SU-DHL-6 (cell line): ENCODE measurements around the gene MATN1.

Source experiments
- EZH2phosphoT487 ChIP-seq: fragments of 200-600 bp; sonication (generic), shearing (Covaris generic); conservative IDR thresholded peaks from 2 replicates; pipeline ENCODE4 v1.6.1; 2018; ENCODE audit warnings: mild to moderate bottlenecking, antibody characterized with exemption, low read length, moderate library complexity, mixed read lengths
- TF ChIP-seq, protein P1 (sequence below): fragments of 200-600 bp; sonication (generic); IDR thresholded peaks from one replicate; pipeline ENCODE4 v1.5.1; 2017; ENCODE audit warnings: antibody characterized with exemption, mild to moderate bottlenecking, low read length, moderate library complexity; ENCODE audit not compliant: insufficient read depth, poor library complexity, severe bottlenecking

DNA sequence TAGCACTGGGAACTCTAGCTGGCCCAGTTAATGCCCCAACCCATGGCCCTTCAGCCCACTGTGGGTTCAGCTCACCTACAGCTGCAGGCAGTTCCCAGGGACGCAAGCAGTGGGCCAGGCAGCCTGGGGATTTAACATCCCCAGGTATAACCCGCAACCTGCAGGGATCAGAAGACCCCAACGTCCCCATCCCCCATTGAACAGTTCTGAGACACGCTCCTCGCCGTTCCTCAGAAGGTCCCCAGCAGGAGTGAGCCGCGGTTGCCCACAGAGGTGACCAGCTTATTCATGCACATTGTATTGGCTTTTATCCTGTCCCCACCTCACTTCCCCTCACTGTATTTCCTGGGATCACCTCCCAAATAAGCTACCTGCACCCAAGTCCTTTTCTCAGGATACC lies 5.0 kb upstream of the MATN1 start:
- TF ChIP-seq, protein P1, sequence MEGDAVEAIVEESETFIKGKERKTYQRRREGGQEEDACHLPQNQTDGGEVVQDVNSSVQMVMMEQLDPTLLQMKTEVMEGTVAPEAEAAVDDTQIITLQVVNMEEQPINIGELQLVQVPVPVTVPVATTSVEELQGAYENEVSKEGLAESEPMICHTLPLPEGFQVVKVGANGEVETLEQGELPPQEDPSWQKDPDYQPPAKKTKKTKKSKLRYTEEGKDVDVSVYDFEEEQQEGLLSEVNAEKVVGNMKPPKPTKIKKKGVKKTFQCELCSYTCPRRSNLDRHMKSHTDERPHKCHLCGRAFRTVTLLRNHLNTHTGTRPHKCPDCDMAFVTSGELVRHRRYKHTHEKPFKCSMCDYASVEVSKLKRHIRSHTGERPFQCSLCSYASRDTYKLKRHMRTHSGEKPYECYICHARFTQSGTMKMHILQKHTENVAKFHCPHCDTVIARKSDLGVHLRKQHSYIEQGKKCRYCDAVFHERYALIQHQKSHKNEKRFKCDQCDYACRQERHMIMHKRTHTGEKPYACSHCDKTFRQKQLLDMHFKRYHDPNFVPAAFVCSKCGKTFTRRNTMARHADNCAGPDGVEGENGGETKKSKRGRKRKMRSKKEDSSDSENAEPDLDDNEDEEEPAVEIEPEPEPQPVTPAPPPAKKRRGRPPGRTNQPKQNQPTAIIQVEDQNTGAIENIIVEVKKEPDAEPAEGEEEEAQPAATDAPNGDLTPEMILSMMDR: no peak
- TF ChIP-seq EZH2phosphoT487: no peak
